ENCODE data around the gene LIPG.

The LIPG gene

GRCh38 chr18:49529596-49529995 lies 32.3 kb upstream of the LIPG start:
- no peak for DNase-seq (ENCODE audit: low read depth)
- H3K4me3 ChIP-seq (ENCODE audit: control insufficient read depth, low read depth, low read length), result no peak overlapping the region
- TF ChIP-seq CTCF (IDR thresholded peaks at IDR 0.05; ENCODE audit: control insufficient read depth, insufficient read depth, low read depth, low read length, missing control alignments), result no peak

DNA sequence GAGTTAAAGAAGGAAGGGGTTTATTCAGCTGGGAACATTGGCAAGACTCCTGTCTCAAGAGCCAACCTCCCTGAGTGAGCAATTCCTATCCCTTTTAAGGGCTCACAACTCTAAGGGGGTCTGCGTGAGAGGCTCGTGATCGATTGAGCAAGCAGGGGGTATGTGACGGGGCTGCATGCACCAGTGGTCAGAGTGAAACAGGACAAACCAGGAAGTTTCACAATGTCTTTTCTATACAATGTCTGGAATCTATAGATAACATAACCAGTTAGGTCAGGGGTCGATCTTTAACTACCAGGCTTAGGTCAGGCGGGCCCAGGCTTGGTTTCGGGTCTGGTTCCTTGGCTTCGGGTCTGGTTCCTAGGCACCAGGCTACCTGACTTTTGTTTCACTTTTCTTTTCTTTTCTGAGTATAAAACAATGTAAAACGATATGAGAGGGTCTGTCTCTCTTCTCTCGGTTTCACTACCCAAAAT lies 30.1 kb upstream of the LIPG start:
- no peak for TF ChIP-seq CTCF (IDR thresholded peaks at IDR 0.05; ENCODE audit: control insufficient read depth, insufficient read depth, low read depth, low read length, missing control alignments)
- no peak for DNase-seq (ENCODE audit: low read depth)

DNA sequence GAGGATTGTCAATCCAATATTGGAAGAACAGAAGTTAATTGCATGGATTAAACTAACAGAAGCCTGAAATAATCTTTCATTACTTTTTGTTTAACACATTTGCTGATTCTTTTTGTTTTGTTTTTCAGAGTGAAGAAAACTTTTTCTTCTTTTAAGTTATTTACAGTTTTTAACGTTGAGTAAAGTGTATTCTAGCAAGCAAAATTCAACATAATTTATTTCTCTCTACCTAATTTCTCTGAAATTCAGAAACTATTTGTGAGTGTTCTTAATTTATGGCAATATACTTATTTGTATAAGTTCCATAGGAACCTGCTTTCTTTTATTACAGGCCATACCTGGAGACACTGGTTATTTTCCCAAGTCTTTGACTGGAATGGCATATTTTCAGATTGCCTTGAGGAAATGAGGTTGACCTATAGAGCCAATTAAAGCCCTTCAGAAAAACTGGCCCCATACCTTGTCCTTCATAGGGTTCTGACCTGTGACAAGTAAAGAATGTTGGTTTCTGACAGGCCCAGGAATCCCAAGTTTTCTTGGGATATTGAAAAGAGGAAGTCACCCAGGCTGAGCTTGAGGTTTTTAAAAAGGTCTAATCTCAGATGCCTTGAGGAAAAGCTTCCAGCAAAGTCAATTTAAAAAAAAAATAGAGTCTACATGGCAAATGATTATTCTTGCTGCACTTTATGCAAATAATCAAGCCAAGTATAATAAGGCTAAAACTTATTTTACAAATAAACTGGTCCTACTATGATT lies 26.8 kb upstream of the LIPG start:
- no peak for TF ChIP-seq CTCF (IDR thresholded peaks at IDR 0.05; ENCODE audit: control insufficient read depth, insufficient read depth, low read depth, low read length, missing control alignments)
- DNase-seq (ENCODE audit: low read depth), result no peak
- no peak overlapping the region for H3K4me3 ChIP-seq (ENCODE audit: control insufficient read depth, low read depth, low read length)

More for the DNA sequence above, 30.1 kb upstream of the LIPG start:
- H3K4me3 ChIP-seq (ENCODE audit: control insufficient read depth, low read depth, low read length), result no peak overlapping the region

GRCh38 chr18:49537232-49537896 lies 24.5 kb upstream of the LIPG start:
- DNase-seq (ENCODE audit: low read depth), result no peak
- H3K4me3 ChIP-seq (ENCODE audit: control insufficient read depth, low read depth, low read length), result no peak overlapping the region
- no peak for TF ChIP-seq CTCF (IDR thresholded peaks at IDR 0.05; ENCODE audit: control insufficient read depth, insufficient read depth, low read depth, low read length, missing control alignments)

- no peak for TF ChIP-seq CTCF (IDR thresholded peaks at IDR 0.05; ENCODE audit: control insufficient read depth, insufficient read depth, low read depth, low read length, missing control alignments)
- H3K4me3 ChIP-seq (ENCODE audit: control insufficient read depth, low read depth, low read length), result no peak overlapping the region
- no peak for DNase-seq (ENCODE audit: low read depth)
These were observed 17.5 kb upstream of the LIPG start for GRCh38 chr18:49544362-49544761.

GRCh38 chr18:49546278-49546677 lies 15.6 kb upstream of the LIPG start:
- H3K4me3 ChIP-seq (ENCODE audit: control insufficient read depth, low read depth, low read length), result no peak overlapping the region

More at GRCh38 chr18:49546278-49546677, 15.6 kb upstream of the LIPG start:
- TF ChIP-seq CTCF (IDR thresholded peaks at IDR 0.05; ENCODE audit: control insufficient read depth, insufficient read depth, low read depth, low read length, missing control alignments), result no peak
- no peak for DNase-seq (ENCODE audit: low read depth)

Data from AG09309 (cell line).